T-helper 1 cell (primary cell): ENCODE data around the gene CNPY2.
A peak's percentile ranks its signal among the peaks of the same experiment; 100 is the strongest.
"Not testable (repeated sequence)": the region's sequence is repeated elsewhere in the genome, so short reads cannot be mapped to it uniquely, and the experiment has no call there.

Experiments used
- DNase-seq, 5 donors: peaks; one replicate each; pipeline ENCODE4 v3.0.0-alpha.2; 2012 to 2020

CNPY2 gene

GRCh38 chr12:56297400-56297799 lies 18.4 kb downstream of the CNPY2 start:
- DNase-seq: no peak

GRCh38 chr12:56296295-56296694 lies 19.5 kb downstream of the CNPY2 start:
- no peak for DNase-seq

DNA sequence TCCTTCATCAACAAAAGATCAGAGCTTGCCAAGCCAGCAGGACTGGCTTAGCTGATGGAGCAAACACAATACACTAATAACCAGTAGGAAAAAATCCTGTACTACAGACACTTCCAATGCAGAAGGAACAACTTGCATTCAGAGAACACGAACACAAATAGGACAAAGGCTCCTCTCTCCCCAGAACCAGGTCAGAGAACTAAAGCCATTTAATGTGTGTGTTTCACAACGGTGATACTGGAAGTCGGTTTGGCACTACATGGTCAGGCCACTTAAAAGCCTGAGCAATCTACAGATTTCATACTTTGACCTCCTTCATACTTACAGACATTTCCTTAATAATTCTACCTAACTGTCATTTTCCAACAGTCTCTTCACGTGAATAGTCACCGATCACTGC lies 22.0 kb downstream of the CNPY2 start:
- DNase-seq: no peak

DNA sequence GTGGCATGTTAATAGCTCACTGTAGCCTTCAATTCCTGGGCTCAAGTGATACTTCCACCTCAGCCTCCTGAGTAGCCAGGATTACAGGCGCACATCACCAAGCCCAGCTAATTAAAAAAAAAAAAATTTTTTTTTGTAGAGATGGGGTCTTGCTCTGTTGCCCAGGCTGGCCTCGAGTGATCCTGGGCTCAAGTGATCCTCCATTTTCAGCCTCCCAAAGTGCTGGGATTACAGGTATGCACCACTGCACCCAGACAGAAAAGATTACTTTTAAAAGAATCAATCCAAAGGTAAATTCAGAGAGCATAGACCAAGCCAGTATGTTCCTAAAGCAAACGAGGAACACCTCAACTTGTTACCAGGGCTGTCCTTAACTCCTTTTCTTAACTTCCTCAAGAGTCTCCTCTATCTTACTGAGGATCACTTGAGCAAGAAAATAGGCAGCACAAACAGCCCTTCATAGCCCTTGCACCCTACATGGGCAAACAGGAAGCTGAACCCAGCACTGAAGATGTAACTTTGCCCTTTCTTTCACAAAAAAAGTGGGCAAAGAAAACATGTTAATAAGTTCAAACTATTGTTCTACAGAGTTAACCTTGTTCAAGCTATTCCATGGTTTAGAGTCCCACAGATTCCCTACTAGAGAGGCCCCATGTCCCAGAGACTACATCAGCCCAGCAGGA lies 26.9 kb downstream of the CNPY2 start:
- no peak for DNase-seq

GRCh38 chr12:56286044-56286830 lies 29.6 kb downstream of the CNPY2 start:
- DNase-seq: no peak

DNA sequence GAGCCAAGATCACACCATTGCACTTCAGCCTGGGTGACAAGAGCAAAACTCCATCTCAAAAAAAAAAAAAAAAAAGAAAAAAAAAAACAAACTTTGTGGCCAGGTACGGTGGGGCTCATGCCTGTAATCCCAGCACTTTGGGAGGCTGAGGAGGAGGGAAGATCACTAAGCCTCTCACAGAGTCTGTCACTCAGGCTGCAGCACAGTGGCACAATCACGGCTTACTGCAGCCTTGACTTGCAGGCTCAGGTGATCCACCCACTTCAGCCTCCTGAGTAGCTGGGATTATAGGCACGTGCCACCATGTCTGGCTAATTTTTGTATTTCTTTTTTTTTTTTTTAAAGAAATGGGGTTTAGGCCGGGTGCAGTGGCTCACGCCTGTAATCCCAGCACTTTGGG lies 31.5 kb downstream of the CNPY2 start:
- not testable (repeated sequence) for DNase-seq

GRCh38 chr12:56282579-56282978 lies 33.2 kb downstream of the CNPY2 start:
- no peak for DNase-seq

GRCh38 chr12:56282030-56282429 lies 33.8 kb downstream of the CNPY2 start:
- DNase-seq: no peak

GRCh38 chr12:56280849-56281248 lies 34.9 kb downstream of the CNPY2 start:
- DNase-seq: no peak

GRCh38 chr12:56278905-56279304 lies 36.9 kb downstream of the CNPY2 start:
- DNase-seq: no peak

DNA sequence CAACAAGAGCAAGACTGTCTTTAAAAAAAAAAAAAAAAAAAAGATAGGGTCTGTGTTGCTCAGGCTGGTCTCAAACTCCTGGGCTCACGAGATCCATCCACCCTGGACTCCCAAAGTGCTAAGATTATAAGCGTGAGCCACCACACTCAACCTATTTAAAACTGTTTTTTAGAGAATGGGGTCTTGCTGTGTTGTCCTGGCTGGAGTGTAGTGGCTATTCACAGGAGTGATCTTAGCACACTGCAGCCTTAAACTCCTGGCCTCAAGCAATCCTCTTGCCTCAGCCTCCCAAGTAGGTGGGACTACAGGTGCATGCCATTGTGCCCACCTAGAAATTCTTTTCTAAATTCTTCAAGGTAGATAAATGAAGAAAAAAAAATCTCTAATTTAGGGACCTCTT lies 41.5 kb downstream of the CNPY2 start:
- DNase-seq: no peak

DNA sequence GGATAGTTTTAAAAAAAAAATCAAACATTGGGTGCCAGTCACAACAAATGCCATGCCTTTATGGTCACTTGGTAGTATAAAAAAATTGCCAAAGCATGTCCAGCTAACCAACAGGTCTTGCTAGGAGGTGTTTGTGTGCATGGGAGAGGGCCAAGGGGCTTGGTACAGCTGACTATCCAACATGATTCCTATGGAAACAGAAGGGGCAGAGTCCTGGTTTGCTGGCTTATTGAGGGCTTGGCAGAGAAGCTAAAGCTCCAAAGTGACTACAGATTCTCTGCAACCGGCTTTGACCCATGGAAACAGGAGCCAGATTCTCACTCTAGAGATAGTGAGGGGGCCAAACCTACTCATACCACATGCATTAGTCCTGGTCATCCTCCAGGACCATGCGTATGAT lies 43.3 kb downstream of the CNPY2 start:
- DNase-seq: not testable (repeated sequence)

GRCh38 chr12:56271031-56271430 lies 44.8 kb downstream of the CNPY2 start:
- no peak for DNase-seq

DNA sequence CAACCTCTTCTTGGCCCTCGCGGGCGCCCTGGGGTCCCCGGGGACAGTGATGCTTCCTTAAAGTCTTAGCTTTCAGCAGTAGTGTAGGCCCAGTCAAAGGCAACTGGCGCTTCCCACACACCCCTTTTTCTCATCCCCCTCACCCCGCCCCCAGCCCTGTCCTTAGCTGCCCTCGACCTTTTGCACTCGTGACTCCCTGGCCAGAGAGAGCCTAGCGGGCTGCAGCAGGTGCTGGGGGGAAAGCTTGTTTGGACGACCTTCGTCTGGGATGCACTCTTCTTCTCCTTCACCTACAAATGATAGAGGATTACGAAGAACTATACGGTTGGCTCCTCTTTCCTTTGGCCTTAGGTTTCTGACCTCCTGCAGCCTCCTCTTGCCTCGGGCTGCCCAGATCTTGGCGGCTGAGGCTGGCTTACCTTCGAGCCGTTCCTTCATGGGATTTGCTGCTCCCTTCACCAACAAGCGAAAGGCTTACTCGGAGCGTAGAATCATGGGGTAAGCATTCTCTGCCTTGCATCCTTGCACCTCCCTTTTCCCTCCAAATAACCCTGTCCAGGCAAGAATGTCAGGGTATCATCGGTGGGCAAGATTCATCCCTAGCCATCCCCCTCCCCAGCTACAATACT lies 48.2 kb downstream of the CNPY2 start:
- no peak for DNase-seq

GRCh38 chr12:56266693-56267442 lies 48.9 kb downstream of the CNPY2 start, which contains the start of gene COQ10A:
COQ10A (plus strand) TSS chr12:56266942; CDS start chr12:56267119, 177 bp downstream.
- peak; percentile 79 to 92 (median 86) for DNase-seq

DNA sequence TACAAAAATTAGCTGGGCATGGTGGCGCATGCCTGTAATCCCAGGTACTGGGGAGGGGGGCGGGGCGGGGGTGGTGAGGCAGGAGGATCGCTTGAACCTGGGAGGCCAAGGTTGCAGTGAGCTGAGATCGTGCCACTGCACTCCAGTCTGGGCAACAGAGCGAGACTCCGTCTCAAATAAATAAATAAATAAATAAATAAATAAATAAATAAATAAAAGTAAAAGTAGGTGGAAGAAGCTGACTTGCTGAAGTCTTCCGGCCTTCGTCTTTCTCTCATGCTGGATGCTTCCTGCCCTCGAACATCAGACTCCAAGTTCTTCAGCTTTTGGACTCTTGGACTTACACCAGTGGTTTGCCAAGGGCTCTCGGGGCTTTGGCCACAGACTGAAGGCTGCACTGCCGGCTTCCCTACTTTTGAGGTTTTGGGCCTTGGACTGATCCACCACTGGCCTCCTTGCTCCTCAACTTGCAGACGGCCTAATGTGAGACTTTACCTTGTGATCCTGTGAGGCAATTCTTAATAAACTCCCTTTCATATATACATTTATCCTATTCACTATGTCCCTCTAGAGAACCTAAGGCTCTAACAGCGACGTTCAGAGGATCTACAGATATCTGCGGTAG lies 49.6 kb downstream of the CNPY2 start:
- not testable (repeated sequence) for DNase-seq

DNA sequence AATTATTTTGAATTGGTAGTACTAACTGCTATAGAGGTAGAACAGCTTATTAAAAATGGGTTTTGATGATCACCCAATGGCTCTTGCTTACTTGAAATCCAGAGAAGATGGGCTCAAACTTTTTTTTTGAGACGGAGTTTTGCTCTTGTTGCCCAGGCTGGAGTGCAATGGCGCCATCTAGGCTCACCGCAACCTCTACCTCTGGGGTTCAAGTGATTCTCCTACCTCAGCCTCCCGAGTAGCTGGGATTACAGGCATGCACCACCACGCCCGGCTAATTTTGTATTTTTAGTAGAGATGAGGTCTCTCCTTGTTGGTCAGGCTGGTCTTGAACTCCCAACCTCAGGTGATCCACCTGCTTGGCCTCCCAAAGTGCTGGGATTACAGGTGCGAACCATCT lies 52.8 kb downstream of the CNPY2 start:
- not testable (repeated sequence) for DNase-seq

DNA sequence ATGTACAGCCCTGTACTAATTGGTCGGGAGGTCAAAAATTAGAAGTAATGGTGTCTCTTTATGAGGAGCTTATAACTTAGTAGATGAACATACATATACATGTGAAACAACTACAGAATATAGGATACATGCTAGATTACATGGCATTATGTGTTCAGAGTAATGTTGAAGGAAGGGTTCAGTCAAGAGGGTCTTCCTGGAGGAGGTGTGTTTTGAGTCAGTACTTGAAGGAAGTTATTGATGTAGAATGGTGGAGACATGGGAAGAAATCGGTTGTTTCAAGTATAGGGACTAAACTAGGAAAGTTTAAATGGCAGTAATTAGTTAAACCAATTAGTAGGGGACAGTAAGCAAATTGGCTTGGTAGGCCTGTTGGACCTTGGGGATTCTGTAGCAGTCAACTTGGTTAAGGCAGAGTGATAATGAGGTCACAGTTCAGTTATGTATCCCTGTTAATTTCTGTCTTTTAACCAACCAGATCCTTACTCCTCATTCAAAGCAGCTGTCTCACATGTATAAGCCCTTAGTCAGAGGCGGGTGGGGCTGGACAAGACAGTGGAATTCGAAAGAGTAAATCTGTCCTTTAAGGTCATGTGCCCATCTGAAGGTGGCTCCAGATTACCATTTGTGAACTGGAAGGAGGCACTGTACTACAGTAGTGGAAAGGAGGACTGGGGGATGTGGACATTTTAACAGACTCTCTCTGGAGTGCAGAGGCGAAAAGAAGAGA lies 54.1 kb downstream of the CNPY2 start:
- DNase-seq: no peak

GRCh38 chr12:56260921-56261320 lies 54.9 kb downstream of the CNPY2 start:
- no peak for DNase-seq

GRCh38 chr12:56260380-56260779 lies 55.4 kb downstream of the CNPY2 start:
- no peak for DNase-seq
